KMS-11 (cell line): ENCODE measurements around the gene PIGR.
A peak's percentile ranks its signal among the peaks of the same experiment; 100 is the strongest.

Experiments used
- H2AFZ ChIP-seq: fragments of 200-600 bp; sonication (generic); 2 replicates; pipeline ENCODE4 v1.6.1; 2016; ENCODE audit warnings: antibody characterized with exemption, mixed run types, low read depth
- H3K27ac ChIP-seq: fragments of 200-600 bp; sonication (generic); 2 replicates; pipeline ENCODE4 v1.6.1; 2016; ENCODE audit warnings: mild to moderate bottlenecking, mixed run types
- H3K27me3 ChIP-seq: fragments of 200-600 bp; sonication (generic); 2 replicates; pipeline ENCODE4 v1.6.1; 2017; ENCODE audit warnings: mild to moderate bottlenecking, low read depth, mixed run types, moderate library complexity; ENCODE audit not compliant: insufficient read depth
- H3K36me3 ChIP-seq: fragments of 200-600 bp; sonication (generic); 2 replicates; pipeline ENCODE4 v1.6.1; 2017; ENCODE audit warnings: mild to moderate bottlenecking, mixed run types; ENCODE audit not compliant: insufficient read depth
- H3K4me1 ChIP-seq: fragments of 200-600 bp; sonication (generic); 2 replicates; pipeline ENCODE4 v1.6.1; 2016; ENCODE audit warnings: mild to moderate bottlenecking, low read depth, mixed run types; ENCODE audit not compliant: poor library complexity, severe bottlenecking
- H3K4me2 ChIP-seq: fragments of 200-600 bp; sonication (generic); 2 replicates; pipeline ENCODE4 v1.7.0; 2016; ENCODE audit warnings: mild to moderate bottlenecking, mixed run types
- H3K4me3 ChIP-seq: fragments of 200-600 bp; sonication (generic); IDR thresholded peaks from 2 replicates; pipeline ENCODE4 v1.6.1; 2017; ENCODE audit warnings: low read depth, low read length, mixed read lengths; ENCODE audit not compliant: insufficient read depth
- H3K79me2 ChIP-seq: fragments of 200-600 bp; sonication (generic); 2 replicates; pipeline ENCODE4 v1.6.1; 2016; ENCODE audit warnings: low read depth, mixed run types; ENCODE audit not compliant: insufficient read depth
- H3K9ac ChIP-seq: fragments of 200-600 bp; sonication (generic); 2 replicates; pipeline ENCODE4 v1.6.1; 2016; ENCODE audit warnings: mild to moderate bottlenecking, mixed run types
- H4K20me1 ChIP-seq: fragments of 200-600 bp; sonication (generic); 2 replicates; pipeline ENCODE4 v1.6.1; 2016; ENCODE audit warnings: mild to moderate bottlenecking, mixed run types; ENCODE audit not compliant: insufficient read depth
- CTCF ChIP-seq: fragments of 200-600 bp; sonication (generic); conservative IDR thresholded peaks from 2 replicates; pipeline ENCODE4 v1.6.1; 2017; ENCODE audit warnings: low read depth, mild to moderate bottlenecking, antibody characterized with exemption, low read length, moderate library complexity, mixed read lengths

The PIGR gene

GRCh38 chr1:206933333-206933945 lies 12.8 kb downstream of the PIGR start:
- Histone ChIP-seq H3K4me1 (no peaks in the 10 kb centered on the region), H4K20me1 (no peaks in the 10 kb centered on the region), H3K27me3 (no peaks in the 10 kb centered on the region), H3K4me3 (no peak overlapping the region), H3K27ac (no peak overlapping the region), H3K9ac (no peak overlapping the region), H3K79me2 (no peaks in the 10 kb centered on the region), H3K36me3 (no peaks in the 10 kb centered on the region), H3K4me2 (no peak overlapping the region), H2AFZ (no peak overlapping the region)
- TF ChIP-seq CTCF: peak; percentile 86

GRCh38 chr1:206932177-206932576 lies 14.1 kb downstream of the PIGR start:
- no peak overlapping the region for H3K4me3 ChIP-seq
- no peak overlapping the region for H3K27ac ChIP-seq
- H3K9ac ChIP-seq: no peak overlapping the region
- no peaks in the 10 kb centered on the region for H3K36me3 ChIP-seq
- no peaks in the 10 kb centered on the region for H3K4me1 ChIP-seq
- H4K20me1 ChIP-seq: no peaks in the 10 kb centered on the region
- H3K79me2 ChIP-seq: no peaks in the 10 kb centered on the region
- no peak overlapping the region for H3K4me2 ChIP-seq
- no peaks in the 10 kb centered on the region for H3K27me3 ChIP-seq
- TF ChIP-seq CTCF: no peak
- H2AFZ ChIP-seq: no peak overlapping the region

GRCh38 chr1:206931709-206932108 lies 14.6 kb downstream of the PIGR start:
- Histone ChIP-seq H3K4me3 (no peak overlapping the region), H4K20me1 (no peaks in the 10 kb centered on the region), H2AFZ (no peak overlapping the region), H3K4me1 (no peaks in the 10 kb centered on the region), H3K9ac (no peak overlapping the region), H3K27me3 (no peaks in the 10 kb centered on the region), H3K36me3 (no peaks in the 10 kb centered on the region), H3K79me2 (no peaks in the 10 kb centered on the region), H3K27ac (no peak overlapping the region), H3K4me2 (no peak overlapping the region)
- TF ChIP-seq CTCF: no peak

GRCh38 chr1:206930210-206930798 lies 16.0 kb downstream of the PIGR start:
- Histone ChIP-seq H3K4me3 (no peak overlapping the region), H2AFZ (no peak overlapping the region), H3K4me2 (no peak overlapping the region), H3K27me3 (no peaks in the 10 kb centered on the region), H3K4me1 (no peaks in the 10 kb centered on the region), H4K20me1 (no peaks in the 10 kb centered on the region), H3K27ac (no peak overlapping the region), H3K36me3 (no peaks in the 10 kb centered on the region), H3K79me2 (no peaks in the 10 kb centered on the region), H3K9ac (no peak overlapping the region)
- TF ChIP-seq CTCF: no peak
